GM12892 (cell line): ENCODE data around the gene INHA.

Experiments
- POLR2A ChIP-seq: IDR thresholded peaks from 2 replicates; pipeline ENCODE4 v1.6.1; 2011; ENCODE audit warnings: low read depth, low read length, control low read depth
- POLR2AphosphoS5 ChIP-seq: IDR thresholded peaks from 2 replicates; pipeline ENCODE4 v1.6.1; 2011; ENCODE audit warnings: low read depth, low read length, control low read depth
- TAF1 ChIP-seq: IDR thresholded peaks from 2 replicates; pipeline ENCODE4 v1.6.1; 2011; ENCODE audit warnings: low read depth, mild to moderate bottlenecking, control low read depth, low read length, borderline replicate concordance

DNA sequence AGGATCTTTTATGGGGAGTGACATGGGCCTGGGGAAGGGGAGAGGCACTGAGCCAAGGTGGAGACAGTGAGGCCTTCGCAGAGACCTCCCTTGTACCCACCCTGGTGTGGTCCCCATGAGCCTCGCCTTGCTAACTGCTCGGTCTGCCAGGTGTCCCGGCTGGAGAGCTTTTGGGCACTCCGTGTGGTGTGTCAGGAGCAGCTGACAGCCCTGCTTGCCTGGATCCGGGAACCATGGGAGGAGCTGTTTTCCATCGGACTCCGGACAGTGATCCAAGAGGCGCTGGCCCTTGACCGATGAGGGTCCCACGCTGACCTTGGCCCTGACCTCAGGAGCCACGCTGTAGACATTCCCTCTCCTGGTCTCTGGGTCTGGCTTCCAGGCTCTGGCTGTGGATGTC, 43.8 kb downstream of the INHA start:
- no peak for TF ChIP-seq POLR2AphosphoS5
- no peak for TF ChIP-seq TAF1
- no peak for TF ChIP-seq POLR2A
